Central memory CD8-positive, alpha-beta T cell (primary cell): ENCODE data around the gene SKA3.
"Not testable (repeated sequence)": the region's sequence is repeated elsewhere in the genome, so short reads cannot be mapped to it uniquely, and the experiment has no call there.

Experiments used
- ATAC-seq: fragments of 150-1000 bp; cut with Tn5 transposase; replicated peaks from 2 replicates; pipeline ENCODE4 v1.10.0; 2022; ENCODE audit warnings: mild to moderate bottlenecking, moderate FRiP score, moderate number of reproducible peaks; ENCODE audit not compliant: poor library complexity, severe bottlenecking; ENCODE audit errors: extremely low read depth
- DNase-seq, 2 donors: peaks; one replicate each; pipeline ENCODE4 v3.0.0; 2021; ENCODE audit warnings: low spot score in 2 of 2
- H3K27ac Mint-ChIP-seq: one replicate; pipeline ENCODE4 v1.8.0; 2022; ENCODE audit warnings: low read depth, mild to moderate bottlenecking, moderate library complexity, mixed read lengths
- H3K27me3 Mint-ChIP-seq: one replicate; pipeline ENCODE4 v1.8.0; 2022; ENCODE audit warnings: mixed read lengths
- H3K36me3 Mint-ChIP-seq: one replicate; pipeline ENCODE4 v1.8.0; 2022; ENCODE audit warnings: mild to moderate bottlenecking, moderate library complexity, mixed read lengths; ENCODE audit not compliant: insufficient read depth
- H3K4me1 Mint-ChIP-seq: one replicate; pipeline ENCODE4 v1.8.0; 2022; ENCODE audit warnings: mixed read lengths
- H3K4me3 Mint-ChIP-seq: one replicate; pipeline ENCODE4 v1.8.0; 2022; ENCODE audit warnings: mild to moderate bottlenecking, moderate library complexity, mixed read lengths
- H3K9me3 Mint-ChIP-seq: one replicate; pipeline ENCODE4 v1.8.0; 2022; ENCODE audit warnings: mixed read lengths

Gene SKA3

DNA sequence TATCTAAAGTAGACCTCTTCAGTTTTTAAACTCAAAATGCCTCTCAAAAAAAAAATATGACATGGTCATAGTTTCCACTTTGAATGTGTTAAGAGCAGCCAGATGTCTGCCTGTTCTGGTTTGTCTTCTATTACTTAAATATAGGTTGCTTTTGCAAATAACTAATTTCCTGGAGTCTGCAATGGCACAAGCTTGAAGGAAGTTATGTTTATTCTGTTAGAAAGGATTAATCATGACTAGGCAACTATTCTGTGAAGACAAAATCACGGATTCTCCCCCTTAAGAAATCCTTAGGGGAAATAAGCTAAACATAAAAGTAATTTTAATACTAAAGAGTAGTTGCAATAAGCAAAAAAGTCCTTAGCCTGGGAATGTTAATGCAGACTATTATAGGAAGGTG, 26.3 kb downstream of the SKA3 start:
- H3K27ac Mint-ChIP-seq: no peak overlapping the region
- no peaks in the 10 kb centered on the region for H3K9me3 Mint-ChIP-seq
- H3K36me3 Mint-ChIP-seq: peaks cover 24% of the 10 kb centered on the region
- ATAC-seq (no peak), DNase-seq (no peak)
- H3K4me3 Mint-ChIP-seq: no peak overlapping the region
- H3K27me3 Mint-ChIP-seq: no peaks in the 10 kb centered on the region
- peaks cover under 1% of the 10 kb centered on the region for H3K4me1 Mint-ChIP-seq

DNA sequence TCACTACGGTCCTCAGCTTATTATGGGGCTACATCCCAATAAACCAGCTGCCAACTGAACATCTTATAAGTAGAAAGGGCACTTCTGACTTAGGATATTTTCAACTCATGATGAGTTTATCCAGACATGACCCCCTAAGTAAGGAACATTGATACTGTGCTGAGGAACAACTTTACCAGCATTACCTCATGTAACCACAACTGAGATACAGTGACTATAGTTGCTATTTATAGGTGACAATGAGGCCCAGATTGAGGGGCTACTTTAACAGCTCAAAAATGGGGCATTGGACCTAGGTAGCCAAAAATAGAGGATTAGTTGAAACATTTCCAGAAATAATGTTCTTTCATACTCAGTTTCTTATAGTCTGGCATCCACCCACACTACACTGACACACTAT, 26.8 kb downstream of the SKA3 start:
- H3K9me3 Mint-ChIP-seq: no peaks in the 10 kb centered on the region
- DNase-seq: no peak

GRCh38 chr13:21148557-21149258, 27.6 kb downstream of the SKA3 start:
- H3K27me3 Mint-ChIP-seq: no peaks in the 10 kb centered on the region
- H3K4me1 Mint-ChIP-seq: peaks cover 10% of the 10 kb centered on the region
- peaks cover 28% of the 10 kb centered on the region for H3K36me3 Mint-ChIP-seq
- ATAC-seq: no peak
- no peak overlapping the region for H3K27ac Mint-ChIP-seq
- no peak overlapping the region for H3K4me3 Mint-ChIP-seq
- no peaks in the 10 kb centered on the region for H3K9me3 Mint-ChIP-seq
- DNase-seq: no peak

More for the DNA sequence above, 26.8 kb downstream of the SKA3 start:
- Mint-ChIP-seq H3K4me3 (no peak overlapping the region), H3K36me3 (peaks cover 26% of the 10 kb centered on the region), H3K4me1 (peaks cover 5% of the 10 kb centered on the region), H3K27me3 (no peaks in the 10 kb centered on the region), H3K27ac (no peak overlapping the region)
- no peak for ATAC-seq

DNA sequence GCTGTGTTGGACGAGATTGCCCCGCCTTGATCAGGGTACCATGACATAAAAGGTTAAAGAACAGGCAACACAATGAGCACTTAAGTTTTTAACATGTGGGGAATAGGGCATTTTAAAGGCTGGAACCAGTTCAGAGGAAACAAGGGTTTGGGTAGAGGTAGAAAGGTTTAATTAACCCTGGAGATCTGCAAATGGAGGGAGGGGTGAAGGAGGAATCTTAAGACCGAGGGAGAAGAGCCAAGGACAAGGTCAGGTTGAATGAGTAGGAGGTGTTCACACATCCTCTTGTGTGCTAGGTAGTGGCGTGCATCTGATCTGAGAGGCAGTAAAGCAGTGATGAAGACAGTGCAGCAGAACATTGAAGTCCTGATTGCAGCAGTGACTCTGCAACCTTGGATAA, 28.5 kb downstream of the SKA3 start:
- H3K27me3 Mint-ChIP-seq: no peaks in the 10 kb centered on the region
- H3K4me1 Mint-ChIP-seq: peaks cover 19% of the 10 kb centered on the region
- peak overlapping the region; percentile 79 for H3K27ac Mint-ChIP-seq
- H3K9me3 Mint-ChIP-seq: no peaks in the 10 kb centered on the region
- no peak overlapping the region for H3K4me3 Mint-ChIP-seq
- no peak for DNase-seq
- peaks cover 37% of the 10 kb centered on the region for H3K36me3 Mint-ChIP-seq
- ATAC-seq: no peak

- Mint-ChIP-seq H3K4me1 (peaks cover 40% of the 10 kb centered on the region), H3K36me3 (peaks cover 56% of the 10 kb centered on the region), H3K9me3 (no peaks in the 10 kb centered on the region), H3K27ac (no peak overlapping the region), H3K4me3 (peak overlapping the region; percentile 74), H3K27me3 (peaks cover 10% of the 10 kb centered on the region)
- DNase-seq (no peak), ATAC-seq (no peak)
Measured at GRCh38 chr13:21142766-21143165, 33.6 kb downstream of the SKA3 start.

GRCh38 chr13:21139374-21139773, 37.0 kb downstream of the SKA3 start:
- Mint-ChIP-seq H3K4me3 (peak overlapping the region; percentile 91), H3K27me3 (peaks cover 35% of the 10 kb centered on the region), H3K27ac (peak overlapping the region; percentile 99), H3K9me3 (no peaks in the 10 kb centered on the region), H3K4me1 (peaks cover 33% of the 10 kb centered on the region), H3K36me3 (peaks cover 33% of the 10 kb centered on the region)
- DNase-seq: no peak
- ATAC-seq: no peak

DNA sequence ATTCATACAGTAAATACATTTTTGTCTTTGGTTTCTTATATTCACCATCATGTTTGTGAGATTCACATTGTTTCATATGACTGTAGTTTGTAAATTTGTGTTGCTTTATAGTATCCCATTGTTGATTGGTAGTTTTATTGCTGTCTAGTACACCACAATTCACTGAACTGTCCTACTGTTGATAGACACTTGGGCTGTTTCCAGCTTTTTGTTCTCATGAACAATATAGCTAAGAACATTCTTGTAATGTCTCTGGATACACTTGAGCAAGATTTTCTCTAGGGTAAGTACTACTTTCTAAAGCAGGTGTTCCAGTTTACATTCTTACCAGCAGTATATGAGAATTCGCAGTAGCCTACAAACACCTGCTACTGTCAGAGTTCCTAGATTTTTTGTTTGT, 37.8 kb downstream of the SKA3 start:
- Mint-ChIP-seq H3K4me3 (peak overlapping the region; percentile 31), H3K9me3 (no peaks in the 10 kb centered on the region), H3K27ac (no peak overlapping the region)

DNA sequence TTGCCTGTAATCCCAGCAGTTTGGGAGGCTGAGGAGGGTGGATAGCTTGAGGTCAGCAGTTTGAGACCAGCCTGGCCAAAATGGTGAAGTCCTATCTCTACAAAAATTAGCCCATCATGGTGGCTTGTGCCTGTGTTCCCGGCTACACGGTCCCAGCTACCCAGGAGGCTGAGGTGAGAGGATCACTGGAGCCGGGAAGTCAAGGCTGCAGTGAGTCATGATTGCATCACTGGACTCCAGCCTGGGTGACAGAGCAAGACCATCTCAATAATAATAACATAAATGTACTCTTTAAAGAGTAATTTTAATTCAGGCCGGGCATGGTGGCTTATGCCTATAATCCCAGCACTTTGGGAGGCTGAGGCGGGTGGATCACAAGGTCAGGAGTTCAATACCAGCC, 38.7 kb downstream of the SKA3 start:
- Mint-ChIP-seq H3K9me3 (no peaks in the 10 kb centered on the region), H3K27me3 (peaks cover 46% of the 10 kb centered on the region), H3K27ac (no peak overlapping the region), H3K4me3 (no peak overlapping the region), H3K36me3 (peaks cover 23% of the 10 kb centered on the region), H3K4me1 (peaks cover 19% of the 10 kb centered on the region)
- ATAC-seq: no peak
- DNase-seq: no peak

More for the DNA sequence above, 37.8 kb downstream of the SKA3 start:
- Mint-ChIP-seq H3K27me3 (peaks cover 38% of the 10 kb centered on the region), H3K36me3 (peaks cover 32% of the 10 kb centered on the region), H3K4me1 (peaks cover 28% of the 10 kb centered on the region)
- no peak for ATAC-seq
- DNase-seq: no peak

DNA sequence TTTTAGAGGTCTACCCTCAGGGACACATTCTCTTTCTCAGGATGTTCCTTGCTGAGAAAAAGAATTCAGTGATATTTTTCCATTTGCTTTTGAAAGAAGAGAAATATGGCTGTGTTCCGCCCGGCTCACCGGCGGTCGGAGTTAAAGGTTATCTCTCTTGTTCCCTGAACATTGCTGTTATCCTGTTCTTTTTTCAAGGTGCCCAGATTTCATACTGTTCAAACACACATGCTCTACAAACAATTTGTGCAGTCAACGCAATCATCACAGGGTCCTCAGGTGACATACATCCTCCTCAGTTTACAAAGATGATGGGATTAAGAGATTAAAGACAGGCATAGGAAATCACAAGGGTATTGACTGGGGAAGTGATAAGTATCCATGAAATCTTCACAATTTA, 40.5 kb downstream of the SKA3 start:
- peaks cover 12% of the 10 kb centered on the region for H3K4me1 Mint-ChIP-seq
- ATAC-seq: not testable (repeated sequence)

GRCh38 chr13:21134475-21134874, 41.9 kb downstream of the SKA3 start:
- Mint-ChIP-seq H3K9me3 (no peaks in the 10 kb centered on the region), H3K4me1 (peaks cover under 1% of the 10 kb centered on the region), H3K27ac (no peak overlapping the region), H3K4me3 (no peak overlapping the region), H3K36me3 (peaks cover 2% of the 10 kb centered on the region), H3K27me3 (peaks cover 50% of the 10 kb centered on the region)
- ATAC-seq: no peak
- no peak for DNase-seq

More for the DNA sequence above, 40.5 kb downstream of the SKA3 start:
- Mint-ChIP-seq H3K27me3 (peaks cover 50% of the 10 kb centered on the region), H3K36me3 (peaks cover 14% of the 10 kb centered on the region)
- H3K9me3 Mint-ChIP-seq, DNase-seq, H3K4me3 Mint-ChIP-seq, H3K27ac Mint-ChIP-seq: not testable (repeated sequence)

- H3K27ac Mint-ChIP-seq: no peak overlapping the region
- H3K4me1 Mint-ChIP-seq: no peaks in the 10 kb centered on the region
- H3K9me3 Mint-ChIP-seq: no peaks in the 10 kb centered on the region
- peaks cover 44% of the 10 kb centered on the region for H3K27me3 Mint-ChIP-seq
- no peak for DNase-seq
- H3K4me3 Mint-ChIP-seq: no peak overlapping the region
- no peak for ATAC-seq
- peaks cover 2% of the 10 kb centered on the region for H3K36me3 Mint-ChIP-seq
Measured at GRCh38 chr13:21133077-21133476, 43.3 kb downstream of the SKA3 start.

DNA sequence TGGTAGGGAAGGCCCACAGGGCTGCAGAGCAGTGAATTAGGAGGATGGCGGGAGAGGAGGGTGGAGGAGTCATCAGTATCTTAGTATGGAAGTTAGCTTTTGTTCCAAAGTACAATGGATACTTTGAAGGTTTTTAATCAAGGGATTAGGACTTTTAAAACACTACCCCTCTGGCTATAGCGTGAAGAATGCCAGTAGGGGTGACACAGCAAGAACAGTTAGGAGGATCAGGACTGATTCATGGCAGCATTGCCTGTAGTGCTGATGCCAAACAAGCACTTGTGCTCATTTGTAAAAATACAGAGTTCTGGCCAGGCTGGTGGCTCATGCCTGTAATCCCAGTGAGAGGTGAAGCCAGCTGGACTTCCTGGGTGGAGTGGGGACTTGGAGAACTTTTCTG, 46.2 kb downstream of the SKA3 start:
- ATAC-seq (no peak), DNase-seq (no peak)
- Mint-ChIP-seq H3K36me3 (peaks cover 2% of the 10 kb centered on the region), H3K4me1 (no peaks in the 10 kb centered on the region), H3K27ac (no peak overlapping the region), H3K27me3 (peaks cover 19% of the 10 kb centered on the region), H3K9me3 (no peaks in the 10 kb centered on the region), H3K4me3 (no peak overlapping the region)

DNA sequence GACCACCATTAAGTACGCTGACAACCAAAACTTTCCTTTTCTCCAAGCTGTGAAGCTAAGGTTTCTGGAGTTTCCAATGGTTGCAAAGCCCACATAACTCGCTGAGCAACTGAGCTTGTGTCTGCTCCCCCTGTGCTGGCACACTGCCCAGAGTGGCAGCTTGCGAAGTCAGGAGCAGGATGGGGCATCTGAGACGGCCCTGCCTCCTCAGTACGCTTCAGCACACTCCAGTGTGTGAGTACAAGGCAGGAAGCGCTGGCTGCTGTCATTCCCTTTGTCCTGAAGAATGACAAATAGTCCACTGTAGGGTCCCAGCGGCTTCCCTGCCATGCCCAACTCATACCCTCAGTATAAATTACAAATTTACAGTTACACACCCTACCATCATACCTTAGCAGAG, 51.5 kb downstream of the SKA3 start:
- no peaks in the 10 kb centered on the region for H3K4me1 Mint-ChIP-seq
- no peak for ATAC-seq
- DNase-seq: no peak
- peaks cover 11% of the 10 kb centered on the region for H3K27me3 Mint-ChIP-seq
- no peak overlapping the region for H3K27ac Mint-ChIP-seq
- no peak overlapping the region for H3K4me3 Mint-ChIP-seq
- H3K36me3 Mint-ChIP-seq: no peaks in the 10 kb centered on the region
- H3K9me3 Mint-ChIP-seq: no peaks in the 10 kb centered on the region
